Measurements from ENCODE around the gene FKRP.
A peak's percentile ranks its signal among the peaks of the same experiment; 100 is the strongest.
"Not testable (repeated sequence)": the region's sequence is repeated elsewhere in the genome, so short reads cannot be mapped to it uniquely, and the experiment has no call there.

Gene FKRP

GRCh38 chr19:46759206-46759605, 13.3 kb downstream of the FKRP start:
- DNase-seq (ENCODE audit: low read depth in 2 of 2): no peak

- DNase-seq (ENCODE audit: low read depth in 2 of 2): no peak
Observed at GRCh38 chr19:46759817-46760333, 14.0 kb downstream of the FKRP start.

- no peak for DNase-seq (ENCODE audit: low read depth in 2 of 2)
Observed at GRCh38 chr19:46760363-46760762, 14.5 kb downstream of the FKRP start.

- DNase-seq (ENCODE audit: low read depth in 2 of 2): not testable (repeated sequence)
Observed at GRCh38 chr19:46760897-46761296, 15.0 kb downstream of the FKRP start.

- DNase-seq (ENCODE audit: low read depth in 2 of 2): no peak
Observed at GRCh38 chr19:46761418-46761831, 15.6 kb downstream of the FKRP start.

- no peak for DNase-seq (ENCODE audit: low read depth in 2 of 2)
Observed at GRCh38 chr19:46762245-46762890, 16.5 kb downstream of the FKRP start.

GRCh38 chr19:46764817-46765291, 19.0 kb downstream of the FKRP start:
- no peak for DNase-seq (ENCODE audit: low read depth in 2 of 2)

- peak in 1 of 2 donors; percentile 43 for DNase-seq (ENCODE audit: low read depth in 2 of 2)
Observed at GRCh38 chr19:46766569-46767317, 20.9 kb downstream of the FKRP start.

- not testable (repeated sequence) for DNase-seq (ENCODE audit: low read depth in 2 of 2)
Observed at GRCh38 chr19:46768746-46769145, 22.9 kb downstream of the FKRP start.

GRCh38 chr19:46772170-46773017, 26.5 kb downstream of the FKRP start:
- DNase-seq (ENCODE audit: low read depth in 2 of 2): no peak

- DNase-seq (ENCODE audit: low read depth in 2 of 2): no peak
Observed at GRCh38 chr19:46773018-46773399, 27.2 kb downstream of the FKRP start.

GRCh38 chr19:46775642-46776258, 29.9 kb downstream of the FKRP start:
- no peak for DNase-seq (ENCODE audit: low read depth in 2 of 2)

- DNase-seq (ENCODE audit: low read depth in 2 of 2): no peak
Observed at GRCh38 chr19:46776927-46777911, 31.4 kb downstream of the FKRP start.

- DNase-seq (ENCODE audit: low read depth in 2 of 2): not testable (repeated sequence)
Observed at GRCh38 chr19:46777956-46778645, 32.2 kb downstream of the FKRP start.

GRCh38 chr19:46782355-46783019, 36.6 kb downstream of the FKRP start:
- DNase-seq (ENCODE audit: low read depth in 2 of 2): no peak

- no peak for DNase-seq (ENCODE audit: low read depth in 2 of 2)
Observed at GRCh38 chr19:46783670-46784069, 37.8 kb downstream of the FKRP start.

- peak; percentile 69 to 71 for DNase-seq (ENCODE audit: low read depth in 2 of 2)
Observed at GRCh38 chr19:46784262-46785053, 38.6 kb downstream of the FKRP start.

Measured in stimulated activated CD8-positive, alpha-beta memory T cell treated with anti-CD3 and anti-CD28 coated beads, Interleukin-15, amount 100 ng/mL, for 48 hours (primary cell).